Activated CD4-positive, alpha-beta memory T cell treated with anti-CD3 and anti-CD28 coated beads, Interleukin-2, amount 10 ng/mL, durations not matched to agents 7 days and 5 days (primary cell): ENCODE results near the gene SPTB. TPM values are rescaled to one million over a fixed set of nuclear protein-coding genes. Genes with fewer than 3 reads are reported as not detected.

Source experiments
- CTCF ChIA-PET: fragments of 350-600 bp; sonication (Branson Sonifier 250); formaldehyde crosslinking; loops from one replicate; lab custom pipeline; 2021; ENCODE audit warnings: antibody characterized with exemption, inconsistent platforms; lab: Charles Lee
- POLR2A ChIA-PET: fragments of 350-600 bp; sonication (Branson Sonifier 250); formaldehyde crosslinking; loops from one replicate; lab custom pipeline; 2021; ENCODE audit warnings: antibody characterized with exemption; lab: Charles Lee
- DNase-seq: peaks from one replicate; pipeline ENCODE4 v3.0.0-alpha.2; 2020
- H3K27ac Mint-ChIP-seq: one replicate; pipeline ENCODE4 v1.8.0; 2021; ENCODE audit warnings: mild to moderate bottlenecking, mixed read lengths
- H3K27me3 Mint-ChIP-seq: one replicate; pipeline ENCODE4 v1.8.0; 2021; ENCODE audit warnings: mixed read lengths
- H3K36me3 Mint-ChIP-seq: one replicate; pipeline ENCODE4 v1.8.0; 2021; ENCODE audit warnings: low read depth, mixed read lengths
- H3K4me1 Mint-ChIP-seq: one replicate; pipeline ENCODE4 v1.8.0; 2021; ENCODE audit warnings: mixed read lengths
- H3K4me3 Mint-ChIP-seq: one replicate; pipeline ENCODE4 v1.8.0; 2021; ENCODE audit warnings: mild to moderate bottlenecking, mixed read lengths
- H3K9me3 Mint-ChIP-seq: one replicate; pipeline ENCODE4 v1.8.0; 2021; ENCODE audit warnings: mixed read lengths
- total RNA-seq, 2 experiments: library from RNA; stranded (reverse); gene quantifications; one replicate each; pipeline ENCODE4 v1.2.3, GENCODE V29; 2021

SPTB gene
- total RNA-seq, 2 experiments from 2014 or later = 0.08 to 0.10 TPM

- Mint-ChIP-seq H3K36me3 (no peaks in the 10 kb centered on the region), H3K4me3 (no peak overlapping the region), H3K9me3 (no peaks in the 10 kb centered on the region), H3K4me1 (peaks cover 5% of the 10 kb centered on the region), H3K27me3 (peaks cover 3% of the 10 kb centered on the region), H3K27ac (no peak overlapping the region)
- ChIA-PET POLR2A (interaction anchor here (1.2 kb wide), 1 partner anchor 9 kb away, joined by 3 read pairs; no protein-coding TSS in a partner anchor), CTCF (interaction anchor here (1.1 to 1.8 kb wide), 2 partner anchors 8 to 118 kb away, joined by 4 to 9 read pairs; no protein-coding TSS in a partner anchor)
- no peak for DNase-seq
These were observed 106.7 kb downstream of the SPTB start for GRCh38 chr14:64773046-64773445.

DNA sequence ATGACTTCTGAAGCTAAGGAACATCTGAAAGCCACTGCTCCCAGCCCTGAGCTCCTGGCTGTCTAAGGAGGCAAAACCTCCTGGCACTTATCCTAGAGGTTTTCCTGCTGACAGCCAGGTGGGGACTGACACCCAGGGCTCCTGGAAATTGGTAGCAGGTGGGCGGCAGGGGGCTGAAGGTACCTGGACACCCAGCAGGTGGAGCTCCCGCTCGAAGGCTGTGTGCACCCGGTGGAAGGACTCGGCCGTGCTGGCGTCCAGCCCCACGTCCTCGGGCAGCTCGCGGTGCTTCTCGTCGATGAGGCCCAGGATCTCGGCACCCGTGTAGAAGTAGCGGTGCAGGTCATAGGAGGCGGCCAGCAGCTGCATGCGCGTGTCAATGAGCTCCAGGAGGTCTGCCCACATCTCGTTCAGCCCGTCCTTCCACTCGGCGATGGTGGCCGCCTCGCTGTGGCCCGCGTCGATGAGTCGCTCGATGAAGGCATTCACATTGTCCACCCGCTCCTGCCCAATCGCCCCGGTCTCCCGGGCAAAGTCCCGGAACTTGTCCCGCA is 107.2 kb downstream of the SPTB start:
- POLR2A ChIA-PET = interaction anchor here (1.2 kb wide), 1 partner anchor 10 kb away, joined by 3 read pairs; no protein-coding TSS in a partner anchor
- Mint-ChIP-seq H3K27ac (no peak overlapping the region), H3K4me3 (no peak overlapping the region), H3K27me3 (peaks cover 3% of the 10 kb centered on the region), H3K9me3 (no peaks in the 10 kb centered on the region), H3K36me3 (no peaks in the 10 kb centered on the region), H3K4me1 (peaks cover 5% of the 10 kb centered on the region)
- DNase-seq = no peak
- CTCF ChIA-PET = interaction anchor here (0.9 to 1.8 kb wide), 5 partner anchors 8 to 220 kb away, joined by 3 to 9 read pairs (median 3); no protein-coding TSS in a partner anchor

DNA sequence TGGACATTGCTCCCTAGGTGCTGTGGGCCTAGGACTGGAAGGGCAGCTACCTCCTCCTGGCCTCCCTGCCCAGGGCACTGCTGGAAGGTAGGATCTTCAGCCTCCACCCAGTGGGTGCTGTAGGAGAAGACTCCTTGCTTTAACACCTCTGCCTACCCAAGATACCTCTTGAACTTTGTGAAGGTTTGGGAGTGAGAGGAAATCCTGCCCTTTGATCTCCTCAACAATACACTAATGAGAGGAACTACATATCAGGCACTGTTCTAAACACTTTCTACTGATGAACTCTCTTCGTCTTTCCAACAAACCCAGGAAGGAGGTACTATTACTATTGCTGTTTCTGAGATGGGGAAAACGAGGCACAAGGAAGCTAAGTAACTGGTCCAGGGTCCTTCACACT is 108.5 kb downstream of the SPTB start:
- no peaks in the 10 kb centered on the region for H3K36me3 Mint-ChIP-seq
- no peak for DNase-seq
- H3K4me3 Mint-ChIP-seq = no peak overlapping the region
- ChIA-PET POLR2A (no interaction called here), CTCF (interaction anchor here (1.1 kb wide), 1 partner anchor 10 kb away, joined by 3 read pairs; no protein-coding TSS in a partner anchor)
- H3K27ac Mint-ChIP-seq = no peak overlapping the region
- peaks cover 13% of the 10 kb centered on the region for H3K4me1 Mint-ChIP-seq
- H3K9me3 Mint-ChIP-seq = no peaks in the 10 kb centered on the region
- peaks cover 3% of the 10 kb centered on the region for H3K27me3 Mint-ChIP-seq

GRCh38 chr14:64770751-64771150 is 109.0 kb downstream of the SPTB start:
- ChIA-PET CTCF (no interaction called here), POLR2A (no interaction called here)
- no peak for DNase-seq
- Mint-ChIP-seq H3K27ac (no peak overlapping the region), H3K36me3 (no peaks in the 10 kb centered on the region), H3K27me3 (no peaks in the 10 kb centered on the region), H3K4me1 (peaks cover 17% of the 10 kb centered on the region), H3K9me3 (no peaks in the 10 kb centered on the region), H3K4me3 (no peak overlapping the region)

GRCh38 chr14:64769096-64770020 is 110.3 kb downstream of the SPTB start:
- Mint-ChIP-seq H3K36me3 (no peaks in the 10 kb centered on the region), H3K4me3 (no peak overlapping the region), H3K9me3 (no peaks in the 10 kb centered on the region), H3K4me1 (peaks cover 27% of the 10 kb centered on the region), H3K27ac (no peak overlapping the region), H3K27me3 (no peaks in the 10 kb centered on the region)
- CTCF ChIA-PET = interaction anchor here (0.6 to 1.1 kb wide), 2 partner anchors 99 to 193 kb away, joined by 3 to 4 read pairs; no protein-coding TSS in a partner anchor
- POLR2A ChIA-PET = no interaction called here
- no peak for DNase-seq

- no peak overlapping the region for H3K27ac Mint-ChIP-seq
- CTCF ChIA-PET = interaction anchor here (1.0 kb wide), 2 partner anchors 96 to 123 kb away, joined by 3 to 6 read pairs; no protein-coding TSS in a partner anchor
- POLR2A ChIA-PET = interaction anchor here (0.8 to 1.2 kb wide), 2 partner anchors 10 to 71 kb away, joined by 3 to 4 read pairs; no protein-coding TSS in a partner anchor
- no peaks in the 10 kb centered on the region for H3K36me3 Mint-ChIP-seq
- no peak for DNase-seq
- no peaks in the 10 kb centered on the region for H3K27me3 Mint-ChIP-seq
- no peak overlapping the region for H3K4me3 Mint-ChIP-seq
- peaks cover 35% of the 10 kb centered on the region for H3K4me1 Mint-ChIP-seq
- H3K9me3 Mint-ChIP-seq = no peaks in the 10 kb centered on the region
These were observed 111.2 kb downstream of the SPTB start for GRCh38 chr14:64768401-64769095.

DNA sequence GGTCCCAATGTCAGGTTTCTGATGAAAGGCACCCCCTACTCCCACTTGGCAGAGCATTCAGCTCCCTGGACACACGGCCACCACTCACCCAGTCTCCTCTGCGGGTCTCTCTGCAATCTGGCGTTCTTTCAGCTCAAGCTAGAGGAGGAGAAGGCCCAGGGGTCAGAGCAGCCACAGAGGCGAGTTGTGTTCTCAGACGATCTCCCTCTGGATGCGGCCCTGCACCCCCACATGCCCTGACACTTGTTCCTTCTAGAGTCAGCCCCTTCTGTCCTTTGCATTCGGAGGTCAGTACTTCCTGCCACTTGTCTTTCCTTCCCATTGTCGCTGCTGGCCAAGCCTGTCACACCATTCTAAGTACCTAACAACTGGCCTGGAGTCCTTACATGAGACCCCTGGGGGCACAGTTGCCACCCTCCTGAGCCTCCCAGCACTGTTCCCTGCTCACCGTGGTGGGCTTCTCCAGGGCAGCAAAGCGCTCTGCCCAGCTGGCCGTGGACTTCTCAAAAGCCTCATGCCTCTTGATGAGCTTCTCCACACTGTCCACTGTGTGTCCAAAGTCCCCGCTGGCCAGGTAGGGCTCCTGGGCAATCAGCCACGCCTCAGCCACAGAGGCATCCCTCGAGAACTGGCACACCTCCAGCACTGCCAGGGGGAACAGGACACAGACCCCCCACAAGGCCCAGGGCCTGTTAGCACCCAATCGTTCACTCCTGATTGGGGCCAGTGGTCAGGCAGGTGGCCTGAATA is 112.3 kb downstream of the SPTB start:
- CTCF ChIA-PET = interaction anchor here (1.0 kb wide), 2 partner anchors 95 to 125 kb away, joined by 3 to 6 read pairs; no protein-coding TSS in a partner anchor
- Mint-ChIP-seq H3K27me3 (no peaks in the 10 kb centered on the region), H3K36me3 (no peaks in the 10 kb centered on the region), H3K27ac (no peak overlapping the region), H3K9me3 (no peaks in the 10 kb centered on the region), H3K4me1 (peaks cover 46% of the 10 kb centered on the region), H3K4me3 (no peak overlapping the region)
- POLR2A ChIA-PET = interaction anchor here (0.8 to 1.2 kb wide), 2 partner anchors 9 to 70 kb away, joined by 3 to 4 read pairs; no protein-coding TSS in a partner anchor
- DNase-seq = no peak

DNA sequence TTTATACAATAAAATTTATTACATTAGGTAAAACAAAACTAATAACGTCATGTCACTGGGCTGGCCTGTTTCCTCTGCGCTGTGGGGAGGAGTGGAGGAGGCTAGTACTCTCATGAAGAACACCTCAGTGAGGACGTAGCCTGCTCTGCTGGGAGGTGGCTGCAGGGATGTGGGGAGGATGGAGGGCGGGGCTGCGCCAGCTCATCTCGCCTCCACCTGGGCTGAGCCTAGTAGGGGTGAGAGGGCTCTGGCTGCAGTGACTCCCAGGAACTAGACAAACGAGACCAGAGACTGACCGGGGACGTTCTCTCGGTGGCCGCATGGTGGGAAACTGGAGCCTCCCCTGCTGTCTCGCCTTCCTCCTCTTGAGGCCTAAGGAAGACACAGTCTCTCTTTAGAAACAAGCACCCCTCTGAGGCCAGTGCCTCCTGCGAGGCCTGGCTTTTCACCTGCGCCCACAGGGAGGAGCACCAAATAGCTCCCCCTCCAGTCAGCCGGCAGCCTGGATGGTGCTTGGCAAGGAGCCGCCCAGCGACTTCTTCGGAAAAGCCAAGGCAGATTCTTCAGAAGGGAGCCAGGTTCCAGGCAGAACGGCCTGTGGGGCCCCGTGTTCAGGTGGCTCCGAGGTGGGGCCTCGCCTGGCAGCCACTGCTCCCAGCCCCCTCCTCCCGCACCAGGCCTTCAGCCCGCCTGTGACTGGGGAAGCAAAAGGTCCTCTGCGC is 113.1 kb downstream of the SPTB start:
- H3K4me3 Mint-ChIP-seq = no peak overlapping the region
- ChIA-PET POLR2A (no interaction called here), CTCF (interaction anchor here (3.1 kb wide), 1 partner anchor 95 kb away, joined by 69 read pairs; no protein-coding TSS in a partner anchor)
- DNase-seq = peak; percentile 44
- no peaks in the 10 kb centered on the region for H3K9me3 Mint-ChIP-seq
- H3K36me3 Mint-ChIP-seq = no peaks in the 10 kb centered on the region
- peaks cover 2% of the 10 kb centered on the region for H3K27me3 Mint-ChIP-seq
- no peak overlapping the region for H3K27ac Mint-ChIP-seq
- H3K4me1 Mint-ChIP-seq = peaks cover 54% of the 10 kb centered on the region

GRCh38 chr14:64765740-64766302 is 113.9 kb downstream of the SPTB start:
- ChIA-PET POLR2A (interaction anchor here (0.9 to 1.1 kb wide), 2 partner anchors 60 to 149 kb away, joined by 3 to 4 read pairs; no protein-coding TSS in a partner anchor), CTCF (interaction anchor here (1.2 to 3.1 kb wide), 7 partner anchors 10 to 335 kb away, joined by 3 to 69 read pairs (median 6); no protein-coding TSS in a partner anchor)
- Mint-ChIP-seq H3K27me3 (peaks cover 5% of the 10 kb centered on the region), H3K36me3 (no peaks in the 10 kb centered on the region), H3K27ac (no peak overlapping the region), H3K4me3 (no peak overlapping the region), H3K9me3 (no peaks in the 10 kb centered on the region), H3K4me1 (peaks cover 57% of the 10 kb centered on the region)
- no peak for DNase-seq

- Mint-ChIP-seq H3K36me3 (no peaks in the 10 kb centered on the region), H3K27ac (no peak overlapping the region), H3K9me3 (no peaks in the 10 kb centered on the region), H3K4me1 (peaks cover 65% of the 10 kb centered on the region), H3K4me3 (no peak overlapping the region), H3K27me3 (peaks cover 8% of the 10 kb centered on the region)
- ChIA-PET CTCF (interaction anchor here (0.6 to 3.1 kb wide), 19 partner anchors 8 to 334 kb away, joined by 3 to 69 read pairs (median 3); no protein-coding TSS in a partner anchor), POLR2A (interaction anchor here (0.9 to 1.1 kb wide), 4 partner anchors 56 to 150 kb away, joined by 3 to 4 read pairs (median 3); no protein-coding TSS in a partner anchor)
- DNase-seq = peak; percentile 75
These were observed 114.8 kb downstream of the SPTB start for GRCh38 chr14:64764641-64765520.
